ENCODE results near the gene HS3ST2. TPM values are rescaled to one million over a fixed set of nuclear protein-coding genes. Genes with fewer than 3 reads are reported as not detected.

Gene HS3ST2
- total RNA-seq, 1 donor from 2014 or later = not detected

- no peak for TF ChIP-seq CTCF (conservative IDR thresholded peaks at IDR 0.05; ENCODE audit: low read depth, low read length)
- DNase-seq (ENCODE audit: low read depth) = no peak
- H3K4me3 ChIP-seq (ENCODE audit: low read depth, low read length) = no peak overlapping the region
Measured at GRCh38 chr16:22843122-22843521, 29.2 kb downstream of the HS3ST2 start.

DNA sequence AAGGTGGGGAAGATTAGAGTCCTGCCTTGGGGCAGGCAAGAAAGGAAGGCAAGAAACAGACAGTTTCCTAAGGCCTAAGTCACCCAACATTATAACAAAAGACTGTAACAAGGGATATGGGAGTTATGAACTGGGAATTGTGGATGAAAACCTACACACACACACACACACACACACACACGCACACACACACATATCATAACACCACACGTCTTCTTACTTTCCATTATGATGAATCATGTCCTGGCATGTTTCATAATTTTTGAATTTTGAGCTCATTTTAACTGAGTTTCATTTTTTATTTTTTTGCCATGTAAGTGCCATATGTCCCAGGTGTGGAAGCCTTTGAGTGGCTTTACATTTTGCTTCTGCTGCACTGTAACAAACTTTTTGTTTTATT is 29.9 kb downstream of the HS3ST2 start:
- TF ChIP-seq CTCF (conservative IDR thresholded peaks at IDR 0.05; ENCODE audit: low read depth, low read length) = no peak
- DNase-seq (ENCODE audit: low read depth) = no peak
- no peak overlapping the region for H3K4me3 ChIP-seq (ENCODE audit: low read depth, low read length)

GRCh38 chr16:22844416-22844815 is 30.5 kb downstream of the HS3ST2 start:
- no peak for TF ChIP-seq CTCF (conservative IDR thresholded peaks at IDR 0.05; ENCODE audit: low read depth, low read length)
- no peak for DNase-seq (ENCODE audit: low read depth)
- H3K4me3 ChIP-seq (ENCODE audit: low read depth, low read length) = no peak overlapping the region

GRCh38 chr16:22847100-22847499 is 33.1 kb downstream of the HS3ST2 start:
- no peak for TF ChIP-seq CTCF (conservative IDR thresholded peaks at IDR 0.05; ENCODE audit: low read depth, low read length)
- H3K4me3 ChIP-seq (ENCODE audit: low read depth, low read length) = no peak overlapping the region
- DNase-seq (ENCODE audit: low read depth) = no peak

DNA sequence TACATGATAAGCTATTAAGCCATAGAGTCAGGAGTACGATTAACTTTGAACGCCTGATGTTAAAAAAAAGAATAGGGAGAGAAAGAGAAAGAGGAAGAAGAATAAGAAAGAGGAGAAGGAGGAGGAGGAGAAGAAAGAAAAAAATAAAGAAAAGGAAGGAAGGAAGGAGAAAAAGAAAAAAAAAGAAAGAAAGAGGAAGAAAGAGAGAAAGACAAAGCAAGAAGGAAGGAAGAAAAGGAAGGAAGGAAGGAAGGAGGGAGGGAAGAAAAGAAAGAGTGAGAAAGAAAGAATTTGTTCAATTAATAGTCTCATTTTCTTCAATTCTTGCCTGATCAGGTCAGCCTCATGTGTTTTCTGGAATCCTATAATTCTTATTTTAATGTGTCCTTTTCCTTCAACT is 33.7 kb downstream of the HS3ST2 start:
- DNase-seq (ENCODE audit: low read depth) = no peak
- no peak for TF ChIP-seq CTCF (conservative IDR thresholded peaks at IDR 0.05; ENCODE audit: low read depth, low read length)
- no peak overlapping the region for H3K4me3 ChIP-seq (ENCODE audit: low read depth, low read length)

GRCh38 chr16:22848451-22848850 is 34.5 kb downstream of the HS3ST2 start:
- TF ChIP-seq CTCF (conservative IDR thresholded peaks at IDR 0.05; ENCODE audit: low read depth, low read length) = no peak
- DNase-seq (ENCODE audit: low read depth) = no peak
- H3K4me3 ChIP-seq (ENCODE audit: low read depth, low read length) = no peak overlapping the region

DNA sequence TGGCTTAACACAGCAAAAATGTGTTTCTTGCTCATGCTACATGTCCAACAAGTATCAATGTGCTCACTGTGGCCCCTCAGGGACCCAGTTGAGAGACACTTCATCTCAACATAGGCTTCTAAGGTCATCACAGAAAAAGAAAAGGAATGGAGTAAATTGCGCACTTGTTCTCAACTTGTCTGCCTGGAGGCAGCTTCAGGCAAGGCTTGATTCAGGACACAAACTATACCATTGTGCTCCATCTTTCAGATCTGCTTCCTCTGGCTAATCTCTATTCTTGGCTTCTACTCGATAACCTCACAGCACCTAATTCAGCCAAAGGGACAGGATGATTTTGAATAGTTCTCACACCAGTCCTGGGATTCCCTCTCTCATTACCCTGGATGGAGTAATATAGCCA is 35.6 kb downstream of the HS3ST2 start:
- no peak overlapping the region for H3K4me3 ChIP-seq (ENCODE audit: low read depth, low read length)
- DNase-seq (ENCODE audit: low read depth) = no peak
- TF ChIP-seq CTCF (conservative IDR thresholded peaks at IDR 0.05; ENCODE audit: low read depth, low read length) = no peak

All from epithelial cell of proximal tubule (primary cell).